RWPE1 (cell line): Measurements from ENCODE around the gene AMZ2.
A peak's percentile ranks its signal among the peaks of the same experiment; 100 is the strongest.
"Not testable (repeated sequence)": the region's sequence is repeated elsewhere in the genome, so short reads cannot be mapped to it uniquely, and the experiment has no call there.

ENCODE experiments used
- CTCF ChIA-PET: fragments of 350-600 bp; sonication (Branson Sonifier 250); formaldehyde crosslinking; extraction: SDS; loops from one replicate; lab custom pipeline; 2021; lab: Yijun Ruan, JAX
- POLR2A ChIA-PET: fragments of 400-600 bp; formaldehyde crosslinking; extraction: SDS; loops from one replicate; lab custom pipeline; 2020; ENCODE audit warnings: antibody characterized with exemption; ENCODE audit not compliant: low non-redundant PET; lab: Yijun Ruan, JAX
- DNase-seq: peaks from one replicate; pipeline ENCODE4 v3.0.0; 2012; ENCODE audit warnings: low spot score
- H3K27ac ChIP-seq: fragments of 450-650 bp; 2 replicates; pipeline ENCODE4 v1.5.1; 2017
- TF ChIP-seq, protein P1 (sequence below): fragments of 450-650 bp; conservative IDR thresholded peaks from 2 replicates; pipeline ENCODE4 v1.5.1; 2017; ENCODE audit warnings: low read depth, mild to moderate bottlenecking

AMZ2 gene

DNA sequence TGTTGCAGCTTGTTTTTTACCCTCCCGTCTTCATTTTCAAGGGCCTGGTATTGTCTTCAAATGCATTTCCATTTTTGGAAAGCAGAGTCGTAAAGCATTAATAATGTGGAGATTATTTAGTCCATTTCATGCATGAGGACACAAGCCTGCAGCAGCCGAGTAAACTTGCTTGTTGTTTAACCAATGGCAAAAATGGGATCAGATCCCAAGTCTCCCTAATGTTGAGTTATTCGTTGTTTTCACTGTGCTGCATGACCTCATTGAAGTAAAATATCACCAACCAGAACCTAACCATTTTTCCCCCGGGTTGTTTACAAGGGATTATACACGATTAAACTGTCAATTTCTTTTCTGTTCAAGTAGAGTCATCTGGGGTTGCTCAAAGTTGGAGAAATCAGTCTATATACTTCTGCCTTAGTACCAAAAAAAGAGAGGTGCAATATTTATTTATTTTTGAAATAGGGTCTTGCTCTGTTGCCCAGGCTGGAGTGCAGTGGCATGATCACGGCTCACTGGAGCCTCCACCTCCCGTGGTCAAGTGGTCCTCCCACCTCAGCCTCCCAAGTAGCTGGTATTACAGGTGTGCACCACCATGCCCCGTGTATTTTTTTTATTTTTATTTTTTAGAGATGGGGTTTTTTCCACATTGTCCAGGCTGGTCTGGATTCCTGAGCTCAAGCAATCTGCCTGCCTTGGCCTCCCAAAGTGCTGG, 12.4 kb downstream of the AMZ2 start:
- H3K27ac ChIP-seq, result no peak overlapping the region
- ChIA-PET CTCF (no interaction called here), POLR2A (no interaction called here)
- no peak for DNase-seq
- TF ChIP-seq, protein P1, sequence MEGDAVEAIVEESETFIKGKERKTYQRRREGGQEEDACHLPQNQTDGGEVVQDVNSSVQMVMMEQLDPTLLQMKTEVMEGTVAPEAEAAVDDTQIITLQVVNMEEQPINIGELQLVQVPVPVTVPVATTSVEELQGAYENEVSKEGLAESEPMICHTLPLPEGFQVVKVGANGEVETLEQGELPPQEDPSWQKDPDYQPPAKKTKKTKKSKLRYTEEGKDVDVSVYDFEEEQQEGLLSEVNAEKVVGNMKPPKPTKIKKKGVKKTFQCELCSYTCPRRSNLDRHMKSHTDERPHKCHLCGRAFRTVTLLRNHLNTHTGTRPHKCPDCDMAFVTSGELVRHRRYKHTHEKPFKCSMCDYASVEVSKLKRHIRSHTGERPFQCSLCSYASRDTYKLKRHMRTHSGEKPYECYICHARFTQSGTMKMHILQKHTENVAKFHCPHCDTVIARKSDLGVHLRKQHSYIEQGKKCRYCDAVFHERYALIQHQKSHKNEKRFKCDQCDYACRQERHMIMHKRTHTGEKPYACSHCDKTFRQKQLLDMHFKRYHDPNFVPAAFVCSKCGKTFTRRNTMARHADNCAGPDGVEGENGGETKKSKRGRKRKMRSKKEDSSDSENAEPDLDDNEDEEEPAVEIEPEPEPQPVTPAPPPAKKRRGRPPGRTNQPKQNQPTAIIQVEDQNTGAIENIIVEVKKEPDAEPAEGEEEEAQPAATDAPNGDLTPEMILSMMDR, result no peak

DNA sequence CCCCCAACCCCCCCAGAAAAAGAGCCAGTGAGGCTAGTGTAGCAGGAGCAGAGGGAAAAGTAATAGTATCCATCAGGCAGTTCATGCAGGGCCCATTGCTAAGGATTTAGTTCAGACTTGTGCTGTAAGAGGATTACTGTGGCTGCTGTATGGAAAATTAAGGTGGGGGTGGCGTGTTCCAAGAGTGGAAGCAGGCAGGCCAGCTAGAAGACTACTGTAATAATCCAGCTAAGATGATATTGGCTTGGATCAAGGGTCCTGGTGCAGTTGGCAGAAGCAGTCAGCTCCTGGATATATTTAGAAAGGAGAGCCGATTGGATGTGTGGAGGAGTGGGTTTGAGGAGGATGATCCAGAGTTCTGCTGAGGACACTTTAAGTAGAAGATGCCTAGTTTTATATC, 14.6 kb downstream of the AMZ2 start:
- DNase-seq, POLR2A ChIA-PET, H3K27ac ChIP-seq: not testable (repeated sequence)
- CTCF ChIA-PET, result interaction anchor here (1.6 kb wide), 1 partner anchor 169 kb away, joined by 4 read pairs; no protein-coding TSS in a partner anchor

DNA sequence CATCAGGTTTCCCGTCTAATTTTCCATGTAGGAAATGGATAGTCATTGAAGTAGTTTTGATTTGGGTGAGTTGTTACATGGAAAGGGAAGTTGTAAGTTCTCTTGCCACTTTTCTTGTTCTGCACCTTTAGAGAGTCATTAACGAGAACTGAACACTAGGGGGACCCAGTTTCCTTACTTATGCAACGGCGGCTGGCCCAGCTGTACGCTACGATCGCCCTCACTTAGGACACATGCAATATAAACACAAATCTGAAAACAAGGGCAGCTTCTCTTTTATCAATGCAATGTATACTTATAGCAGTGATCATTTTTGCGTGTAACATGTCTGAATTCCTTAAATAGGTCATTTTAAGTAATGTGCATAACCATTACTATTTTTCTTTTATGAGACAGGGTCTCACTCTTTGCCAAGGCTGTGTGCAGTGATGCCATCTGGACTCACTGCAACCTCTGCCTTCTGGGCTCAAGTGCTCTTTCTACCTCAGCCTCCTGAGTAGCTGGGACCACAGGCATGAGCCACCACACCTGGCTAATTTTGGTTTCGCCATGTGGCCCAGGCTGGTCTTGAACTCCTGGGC, 15.3 kb downstream of the AMZ2 start:
- TF ChIP-seq, protein P1, result peak; percentile 63
- POLR2A ChIA-PET, H3K27ac ChIP-seq: not testable (repeated sequence)
- DNase-seq, result peak; percentile 8
- CTCF ChIA-PET, result interaction anchor here (0.7 to 1.6 kb wide), 4 partner anchors 12 to 173 kb away, joined by 3 to 4 read pairs (median 4); no protein-coding TSS in a partner anchor

DNA sequence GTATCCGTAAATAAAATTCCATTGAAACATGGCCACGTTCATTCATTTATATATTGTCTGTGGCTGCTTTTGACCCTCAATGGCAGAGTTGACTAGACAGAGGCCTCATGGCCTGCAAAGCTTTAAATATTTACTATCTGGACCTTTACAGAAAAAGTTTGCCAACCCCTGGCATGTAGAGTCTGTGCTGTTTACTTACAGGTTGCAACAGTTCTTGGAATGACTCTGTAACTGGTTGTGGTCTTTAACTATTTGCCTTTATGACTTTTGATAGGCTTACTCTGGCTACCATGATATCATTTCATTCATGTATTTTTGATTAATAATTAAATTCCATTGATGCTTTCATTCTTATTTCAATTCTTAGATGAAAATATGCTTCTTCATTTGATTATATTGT, 18.0 kb downstream of the AMZ2 start:
- H3K27ac ChIP-seq, DNase-seq, POLR2A ChIA-PET: not testable (repeated sequence)
- CTCF ChIA-PET, result interaction anchor here (0.6 to 2.2 kb wide), 2 partner anchors 42 to 133 kb away, joined by 3 to 18 read pairs; no protein-coding TSS in a partner anchor

DNA sequence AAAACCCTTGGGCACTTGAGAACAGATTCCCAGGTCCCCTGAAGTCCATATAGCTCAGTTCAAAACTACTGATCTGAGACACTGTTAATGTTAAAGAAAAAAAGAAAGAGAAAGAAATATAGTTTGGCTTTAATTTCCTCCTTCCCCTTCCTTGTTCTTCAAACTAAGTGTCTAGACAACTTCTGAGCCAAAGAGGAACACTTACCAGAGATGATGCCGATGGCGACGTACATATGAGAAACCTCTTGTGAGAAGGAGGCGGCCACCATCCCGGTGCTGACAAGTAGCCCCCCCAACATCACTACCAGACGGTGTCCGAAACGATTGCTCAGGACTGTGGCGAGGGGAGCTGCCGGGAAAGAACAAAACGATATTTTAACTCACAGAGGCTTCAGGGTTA, 25.9 kb downstream of the AMZ2 start:
- POLR2A ChIA-PET, result no interaction called here
- TF ChIP-seq, protein P1, result no peak
- H3K27ac ChIP-seq, result no peak overlapping the region
- CTCF ChIA-PET, result interaction anchor here (0.9 kb wide), 1 partner anchor 10 kb away, joined by 4 read pairs; no protein-coding TSS in a partner anchor
- DNase-seq, result no peak

DNA sequence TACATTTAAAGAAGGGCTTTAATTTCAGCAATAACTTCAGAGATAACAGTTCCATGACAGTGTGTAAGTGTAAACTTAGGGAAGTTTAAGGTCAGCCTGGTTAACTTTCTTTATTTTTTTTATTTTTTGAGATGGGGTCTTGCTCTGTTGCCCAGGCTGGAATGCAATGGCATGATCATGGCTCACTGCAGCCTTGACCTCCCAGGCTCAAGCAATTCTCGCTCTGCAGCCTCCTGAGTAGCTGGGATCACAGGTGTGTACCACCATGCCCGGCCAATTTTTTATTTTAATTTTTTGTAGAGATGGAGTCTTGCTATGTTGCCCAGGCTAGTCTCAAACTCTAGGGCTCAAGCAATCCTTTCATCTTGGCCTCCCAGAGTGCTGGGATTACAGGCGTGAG, 28.5 kb downstream of the AMZ2 start:
- CTCF ChIA-PET, DNase-seq, POLR2A ChIA-PET, H3K27ac ChIP-seq: not testable (repeated sequence)

DNA sequence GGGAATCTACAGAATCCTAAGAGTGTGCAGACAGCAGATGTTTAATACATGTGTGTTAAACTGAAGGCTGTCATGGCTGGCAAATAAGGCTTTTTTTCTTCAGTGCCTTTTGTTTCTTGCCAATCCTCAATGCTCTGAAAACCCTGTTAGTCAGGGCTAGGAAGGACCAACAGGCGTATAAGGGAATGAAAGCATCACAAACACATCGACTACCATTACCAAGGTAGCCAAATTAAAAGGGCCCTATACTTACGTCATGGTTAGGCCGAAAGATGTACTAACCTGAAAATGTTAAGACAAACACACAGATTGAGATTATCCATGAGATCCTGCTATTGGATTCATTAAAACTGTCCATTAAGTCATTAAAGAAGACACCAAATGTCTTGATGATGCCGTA, 30.0 kb downstream of the AMZ2 start:
- no peak for DNase-seq
- ChIA-PET POLR2A (no interaction called here), CTCF (no interaction called here)

DNA sequence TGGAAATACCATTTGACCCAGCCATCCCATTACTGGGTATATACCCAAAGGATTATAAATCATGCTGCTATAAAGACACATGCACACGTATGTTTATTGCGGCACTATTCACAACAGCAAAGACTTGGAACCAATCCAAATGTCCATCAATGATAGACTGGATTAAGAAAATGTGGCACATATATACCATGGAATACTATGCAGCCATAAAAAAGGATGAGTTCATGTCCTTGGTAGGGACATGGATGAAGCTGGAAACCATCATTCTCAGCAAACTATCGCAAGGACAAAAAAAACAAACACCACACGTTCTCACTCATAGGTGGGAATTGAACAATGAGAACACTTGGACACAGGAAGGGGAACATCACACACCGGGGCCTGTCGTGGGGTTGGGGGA, 34.1 kb downstream of the AMZ2 start:
- H3K27ac ChIP-seq, CTCF ChIA-PET, POLR2A ChIA-PET, DNase-seq: not testable (repeated sequence)

More for the DNA sequence above, 30.0 kb downstream of the AMZ2 start:
- TF ChIP-seq, protein P1, result no peak
- H3K27ac ChIP-seq, result no peak overlapping the region
